ENCODE data around the gene PRKCSH. TPM values are rescaled to one million over a fixed set of nuclear protein-coding genes. Genes with fewer than 3 reads are reported as not detected.

PRKCSH gene
- total and polyA plus RNA-seq, 2 donors from 2014 or later: 182 to 278 TPM

GRCh38 chr19:11499220-11499726 is 63.8 kb downstream of the PRKCSH start:
- no peak for FAIRE-seq

DNA sequence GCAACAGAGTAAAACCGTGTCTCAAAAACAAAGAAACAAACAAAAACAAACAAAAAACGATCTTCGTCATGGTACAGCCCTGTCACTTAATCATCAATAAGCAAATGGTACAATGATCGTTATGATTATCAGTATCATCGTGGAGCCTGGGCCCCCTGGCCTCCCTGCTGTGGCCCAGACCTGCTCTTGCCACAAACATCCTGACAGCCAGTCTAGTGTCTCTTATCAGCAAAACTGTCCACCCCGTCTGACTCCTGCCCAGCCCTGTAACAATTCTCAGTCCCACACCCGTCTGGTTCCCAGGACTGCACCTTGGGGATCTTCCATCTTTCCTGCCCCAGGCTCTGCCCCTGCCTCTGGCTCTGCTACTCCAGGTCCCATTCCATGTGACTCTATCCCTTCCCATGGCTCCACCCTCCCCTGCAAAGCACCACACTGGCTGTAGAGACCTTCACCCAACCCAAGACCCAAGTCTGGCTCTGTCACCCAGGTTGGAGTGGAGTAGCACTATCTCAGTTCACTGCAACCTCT is 64.5 kb downstream of the PRKCSH start:
- TF ChIP-seq, protein P1, sequence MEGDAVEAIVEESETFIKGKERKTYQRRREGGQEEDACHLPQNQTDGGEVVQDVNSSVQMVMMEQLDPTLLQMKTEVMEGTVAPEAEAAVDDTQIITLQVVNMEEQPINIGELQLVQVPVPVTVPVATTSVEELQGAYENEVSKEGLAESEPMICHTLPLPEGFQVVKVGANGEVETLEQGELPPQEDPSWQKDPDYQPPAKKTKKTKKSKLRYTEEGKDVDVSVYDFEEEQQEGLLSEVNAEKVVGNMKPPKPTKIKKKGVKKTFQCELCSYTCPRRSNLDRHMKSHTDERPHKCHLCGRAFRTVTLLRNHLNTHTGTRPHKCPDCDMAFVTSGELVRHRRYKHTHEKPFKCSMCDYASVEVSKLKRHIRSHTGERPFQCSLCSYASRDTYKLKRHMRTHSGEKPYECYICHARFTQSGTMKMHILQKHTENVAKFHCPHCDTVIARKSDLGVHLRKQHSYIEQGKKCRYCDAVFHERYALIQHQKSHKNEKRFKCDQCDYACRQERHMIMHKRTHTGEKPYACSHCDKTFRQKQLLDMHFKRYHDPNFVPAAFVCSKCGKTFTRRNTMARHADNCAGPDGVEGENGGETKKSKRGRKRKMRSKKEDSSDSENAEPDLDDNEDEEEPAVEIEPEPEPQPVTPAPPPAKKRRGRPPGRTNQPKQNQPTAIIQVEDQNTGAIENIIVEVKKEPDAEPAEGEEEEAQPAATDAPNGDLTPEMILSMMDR (IDR thresholded peaks at IDR 0.05; ENCODE audit: borderline replicate concordance, extremely low read depth, insufficient read depth): no peak
- H3K9ac ChIP-seq (ENCODE audit: low read length in 3 of 3): no peak overlapping the region
- no peaks in the 10 kb centered on the region for H3K27me3 ChIP-seq (ENCODE audit: control insufficient read depth, insufficient read depth, low read length)
- intact Hi-C loops (cut with DNase I): no loop called here
- peaks cover 0 to 4% (median 0%) of the 10 kb centered on the region in 3 donors for H3K4me1 ChIP-seq (ENCODE audit: control insufficient read depth in 2 of 3, insufficient read depth in 2 of 3, low read depth in 1 of 3, low read length in 3 of 3)
- no peak for DNase-seq
- H3K9me3 ChIP-seq (ENCODE audit: control insufficient read depth in 2 of 3, insufficient read depth in 1 of 3, low read length in 3 of 3): no peaks in the 10 kb centered on the region
- H3K4me3 ChIP-seq (ENCODE audit: low read length in 3 of 3): no peak overlapping the region
- H3K27ac ChIP-seq (ENCODE audit: low read depth in 2 of 2, low read length in 2 of 2): no peak overlapping the region
- peaks cover 0 to 3% (median 0%) of the 10 kb centered on the region in 3 donors for H3K36me3 ChIP-seq (ENCODE audit: control insufficient read depth in 2 of 3, insufficient read depth in 3 of 3, low read length in 3 of 3)
- no peak for FAIRE-seq

More at GRCh38 chr19:11499220-11499726, 63.8 kb downstream of the PRKCSH start:
- Histone ChIP-seq H3K27me3 (ENCODE audit: control insufficient read depth, insufficient read depth, low read length) (no peaks in the 10 kb centered on the region), H3K4me1 (ENCODE audit: control insufficient read depth in 2 of 3, insufficient read depth in 2 of 3, low read depth in 1 of 3, low read length in 3 of 3) (no peaks in the 10 kb centered on the region), H3K36me3 (ENCODE audit: control insufficient read depth in 2 of 3, insufficient read depth in 3 of 3, low read length in 3 of 3) (peaks cover 0 to 3% (median 0%) of the 10 kb centered on the region in 3 donors), H3K9me3 (ENCODE audit: control insufficient read depth in 2 of 3, insufficient read depth in 1 of 3, low read length in 3 of 3) (no peaks in the 10 kb centered on the region), H3K4me3 (ENCODE audit: low read length in 3 of 3) (no peak overlapping the region), H3K9ac (ENCODE audit: low read length in 3 of 3) (no peak overlapping the region), H3K27ac (ENCODE audit: low read depth in 2 of 2, low read length in 2 of 2) (no peak overlapping the region)
- DNase-seq: no peak
- TF ChIP-seq, protein P1 (IDR thresholded peaks at IDR 0.05; ENCODE audit: borderline replicate concordance, extremely low read depth, insufficient read depth): no peak
- intact Hi-C loops (cut with DNase I): no loop called here

Small RNA genes within 50 kb of the gene (microRNA-seq; reads per million reads assigned to microRNA genes)
- gene MIR7974: not detected

Other genes starting within 250 kb of the PRKCSH start
- 119 TPM for gene KANK2, start 238.1 kb upstream of the PRKCSH start, total RNA-seq
- gene KANK2, start 238.1 kb upstream of the PRKCSH start, polyA plus RNA-seq (ENCODE audit: insufficient read depth, low read depth, low replicate concordance): 37.5 TPM
- 1.9 TPM for gene ANGPTL8, start 196.0 kb upstream of the PRKCSH start, total RNA-seq
- gene ANGPTL8, start 196.0 kb upstream of the PRKCSH start, polyA plus RNA-seq (ENCODE audit: insufficient read depth, low read depth, low replicate concordance): 1.3 TPM
- gene DOCK6, start 173.1 kb upstream of the PRKCSH start, total RNA-seq: 112 TPM
- 45.8 TPM for gene DOCK6, start 173.1 kb upstream of the PRKCSH start, polyA plus RNA-seq (ENCODE audit: insufficient read depth, low read depth, low replicate concordance)
- gene TSPAN16, start 139.5 kb upstream of the PRKCSH start, total RNA-seq: not detected
- not detected for gene TSPAN16, start 139.5 kb upstream of the PRKCSH start, polyA plus RNA-seq (ENCODE audit: insufficient read depth, low read depth, low replicate concordance)
- 80.4 TPM for gene RAB3D, start 96.0 kb upstream of the PRKCSH start, total RNA-seq
- 8.3 TPM for gene RAB3D, start 96.0 kb upstream of the PRKCSH start, polyA plus RNA-seq (ENCODE audit: insufficient read depth, low read depth, low replicate concordance)
- 150 TPM for gene TMEM205, start 89.4 kb upstream of the PRKCSH start, total RNA-seq
- gene TMEM205, start 89.4 kb upstream of the PRKCSH start, polyA plus RNA-seq (ENCODE audit: insufficient read depth, low read depth, low replicate concordance): 417 TPM
- gene CCDC159, start 89.1 kb upstream of the PRKCSH start, total RNA-seq: 28.9 TPM
- gene CCDC159, start 89.1 kb upstream of the PRKCSH start, polyA plus RNA-seq (ENCODE audit: insufficient read depth, low read depth, low replicate concordance): 50.7 TPM
- gene PLPPR2, start 80.2 kb upstream of the PRKCSH start, total RNA-seq: 22.5 TPM
- 11.7 TPM for gene PLPPR2, start 80.2 kb upstream of the PRKCSH start, polyA plus RNA-seq (ENCODE audit: insufficient read depth, low read depth, low replicate concordance)
- 4.1 TPM for gene SWSAP1, start 61.0 kb upstream of the PRKCSH start, total RNA-seq
- 6.2 TPM for gene SWSAP1, start 61.0 kb upstream of the PRKCSH start, polyA plus RNA-seq (ENCODE audit: insufficient read depth, low read depth, low replicate concordance)
- 23.6 TPM for gene EPOR, start 51.3 kb upstream of the PRKCSH start, total RNA-seq
- gene EPOR, start 51.3 kb upstream of the PRKCSH start, polyA plus RNA-seq (ENCODE audit: insufficient read depth, low read depth, low replicate concordance): 20.4 TPM
- 126 TPM for gene RGL3, start 16.3 kb upstream of the PRKCSH start, total RNA-seq
- gene RGL3, start 16.3 kb upstream of the PRKCSH start, polyA plus RNA-seq (ENCODE audit: insufficient read depth, low read depth, low replicate concordance): 56.9 TPM
- 1.5 TPM for gene ODAD3, start 514 bp upstream of the PRKCSH start, total RNA-seq
- gene ODAD3, start 514 bp upstream of the PRKCSH start, polyA plus RNA-seq (ENCODE audit: insufficient read depth, low read depth, low replicate concordance): 7.1 TPM
- gene ELAVL3, start 45.4 kb downstream of the PRKCSH start, total RNA-seq: 0.22 TPM
- not detected for gene ELAVL3, start 45.4 kb downstream of the PRKCSH start, polyA plus RNA-seq (ENCODE audit: insufficient read depth, low read depth, low replicate concordance)
- 11.5 TPM for gene ZNF653, start 70.2 kb downstream of the PRKCSH start, total RNA-seq
- 10.8 TPM for gene ZNF653, start 70.2 kb downstream of the PRKCSH start, polyA plus RNA-seq (ENCODE audit: insufficient read depth, low read depth, low replicate concordance)
- 33.8 TPM for gene ECSIT, start 93.5 kb downstream of the PRKCSH start, total RNA-seq
- 83.4 TPM for gene ECSIT, start 93.5 kb downstream of the PRKCSH start, polyA plus RNA-seq (ENCODE audit: insufficient read depth, low read depth, low replicate concordance)
- gene CNN1, start 103.2 kb downstream of the PRKCSH start, total RNA-seq: 47.8 TPM
- 42.2 TPM for gene CNN1, start 103.2 kb downstream of the PRKCSH start, polyA plus RNA-seq (ENCODE audit: insufficient read depth, low read depth, low replicate concordance)
- gene ELOF1, start 123.6 kb downstream of the PRKCSH start, total RNA-seq: 47.5 TPM
- gene ELOF1, start 123.6 kb downstream of the PRKCSH start, polyA plus RNA-seq (ENCODE audit: insufficient read depth, low read depth, low replicate concordance): 72.4 TPM
- gene ACP5, start 142.0 kb downstream of the PRKCSH start, total RNA-seq: 13.8 TPM
- gene ACP5, start 142.0 kb downstream of the PRKCSH start, polyA plus RNA-seq (ENCODE audit: insufficient read depth, low read depth, low replicate concordance): 93.3 TPM
- 20.8 TPM for gene ZNF627, start 161.8 kb downstream of the PRKCSH start, total RNA-seq
- gene ZNF627, start 161.8 kb downstream of the PRKCSH start, polyA plus RNA-seq (ENCODE audit: insufficient read depth, low read depth, low replicate concordance): 8.4 TPM

All from kidney (tissue), 14 donors.